HepG2 (cell line): ENCODE measurements around the gene TAF1D. TPM values are rescaled to one million over a fixed set of nuclear protein-coding genes. Genes with fewer than 3 reads are reported as not detected.

ENCODE experiments used
- ATAC-seq: fragments of 200-7000 bp; cut with Tn5 transposase; 3 replicates; pipeline ENCODE4 v1.9.1; 2020; ENCODE audit warnings: mild to moderate bottlenecking, moderate library complexity
- BruUV-seq: library from RNA; stranded (reverse); fragments of 400-500 nt; replicated peaks from 2 replicates; lab custom pipeline; 2021; lab: Mats Ljungman, UMichigan
- CTCF ChIA-PET: fragments of 300-600 bp; formaldehyde crosslinking; extraction: SDS; loops from one replicate; lab custom pipeline; 2021; ENCODE audit warnings: low total read pairs, inconsistent platforms, low intra/inter-chr PET ratio; lab: Yijun Ruan, JAX
- POLR2A ChIA-PET: fragments of 350-600 bp; sonication (Branson Sonifier 250); formaldehyde crosslinking; loops from one replicate; lab custom pipeline; 2020; ENCODE audit warnings: antibody characterized with exemption, inconsistent platforms; lab: Yijun Ruan, JAX
- DNase-seq: peaks from one replicate; pipeline ENCODE4 v3.0.0-alpha.2; 2015; ENCODE audit warnings: low spot score
- FAIRE-seq: peaks from 3 replicates; lab custom pipeline; 2011; peaks lifted over from hg19 to GRCh38; lab: Jason Lieb, UNC
- H2AFZ ChIP-seq: one replicate; pipeline ENCODE4 v1.6.1; 2011; ENCODE audit warnings: low read length, inconsistent platforms
- H3K27ac ChIP-seq: fragments of 300-600 bp; 3 replicates; pipeline ENCODE4 v1.8.0; 2011; ENCODE audit warnings: mixed run types, mild to moderate bottlenecking, mixed read lengths, low read length, inconsistent platforms; ENCODE audit not compliant: insufficient read depth; ENCODE audit errors: extremely low read length
- H3K27me3 ChIP-seq, 2 experiments: fragments of 200-600 bp in 1 of 2; 2 replicates in 1 of 2; 3 replicates in 1 of 2; pipeline versions ENCODE4 v1.6.0 to v1.8.0; 2011; ENCODE audit warnings: low read length in 2 of 2, mild to moderate bottlenecking in 2 of 2, moderate library complexity in 2 of 2, inconsistent platforms in 1 of 2; ENCODE audit not compliant: insufficient read depth in 2 of 2, control insufficient read depth in 1 of 2
- H3K36me3 ChIP-seq, 2 experiments: fragments of 200-600 bp in 1 of 2; replicated peaks in 1 of 2; 2 replicates in 1 of 2; 3 replicates in 1 of 2; pipeline versions ENCODE4 v1.5.1 to v1.8.0; 2011; ENCODE audit warnings: low read length in 2 of 2, inconsistent platforms in 1 of 2; ENCODE audit not compliant: insufficient read depth in 2 of 2, control insufficient read depth in 1 of 2
- H3K4me1 ChIP-seq: 2 replicates; pipeline ENCODE4 v1.5.1; 2012; ENCODE audit warnings: low read length, inconsistent platforms; ENCODE audit not compliant: insufficient read depth
- H3K4me2 ChIP-seq: 2 replicates; pipeline ENCODE4 v1.6.0; 2011; ENCODE audit warnings: low read depth, low read length, inconsistent platforms
- H3K4me3 ChIP-seq, 3 experiments: fragments of 200-600 bp in 1 of 3; sonication (generic), shearing (Covaris generic) in 1 of 3; replicated peaks in 1 of 3; 2 replicates each; pipeline ENCODE4 v1.5.1; 2011 to 2016; ENCODE audit warnings: low read length in 3 of 3, inconsistent platforms in 2 of 3, low read depth in 2 of 3, mild to moderate bottlenecking in 2 of 3, control low read depth in 1 of 3, mixed read lengths in 1 of 3; ENCODE audit not compliant: insufficient read depth in 1 of 3
- H3K79me2 ChIP-seq: one replicate; pipeline ENCODE4 v1.6.1; 2011; ENCODE audit warnings: low read length, inconsistent platforms; ENCODE audit not compliant: insufficient read depth
- H3K9ac ChIP-seq: 2 replicates; pipeline ENCODE4 v1.6.0; 2011; ENCODE audit warnings: mild to moderate bottlenecking, low read depth, low read length, inconsistent platforms; ENCODE audit not compliant: insufficient read depth
- H3K9me3 ChIP-seq: 2 replicates; pipeline ENCODE4 v1.5.1; 2012; ENCODE audit warnings: mild to moderate bottlenecking, low read length
- H4K20me1 ChIP-seq: 2 replicates; pipeline ENCODE4 v1.6.0; 2011; ENCODE audit warnings: inconsistent platforms, mild to moderate bottlenecking, low read length, moderate library complexity; ENCODE audit not compliant: insufficient read depth
- BORCS8-MEF2B ChIP-seq: sonication (generic); formaldehyde crosslinking; IDR thresholded peaks from 2 replicates; pipeline ENCODE4 v1.8.0; 2022; ENCODE audit warnings: mild to moderate bottlenecking, missing genetic modification reagents
- GPN1 ChIP-seq: sonication (generic); formaldehyde crosslinking; IDR thresholded peaks from 2 replicates; pipeline ENCODE4 v1.5.1; 2020; ENCODE audit warnings: missing genetic modification reagents, borderline replicate concordance
- HBP1 ChIP-seq: IDR thresholded peaks from 2 replicates; pipeline ENCODE4 v1.6.1; 2016; ENCODE audit warnings: low read depth, control low read depth
- ZNF251 ChIP-seq: sonication (generic); formaldehyde crosslinking; IDR thresholded peaks from 2 replicates; pipeline ENCODE4 v1.9.0; 2021; ENCODE audit warnings: mild to moderate bottlenecking, missing genetic modification reagents
- ZNF614 ChIP-seq: IDR thresholded peaks from 2 replicates; pipeline ENCODE4 v1.6.1; 2018; ENCODE audit warnings: missing biosample characterization, missing genetic modification reagents, inconsistent platforms, borderline replicate concordance
- ZNF709 ChIP-seq: sonication (generic); formaldehyde crosslinking; IDR thresholded peaks from 2 replicates; pipeline ENCODE4 v1.5.0; 2020; ENCODE audit warnings: mild to moderate bottlenecking, missing genetic modification reagents
- WGBS: methylation state at CpG from one replicate; pipeline ENCODE4 v1.1.6; 2017; ENCODE audit warnings: low lambda C conversion rate; 5-methylcytosine and 5-hydroxymethylcytosine counted together
- in situ Hi-C: cut with HindIII; loops from 2 replicates; pipeline ENCODE4 v1.10.0; 2017; ENCODE audit warnings: low pct_unique_long_range_greater_than_20kb; ENCODE audit not compliant: extremely low pct_ligation_motif_present
- intact Hi-C: fragments of 100-400 bp; cut with micrococcal nuclease; formaldehyde crosslinking; loops from one replicate; pipeline ENCODE4 v1.10.0; 2022; ENCODE audit not compliant: unreplicated experiment
- polyA plus RNA-seq, 8 experiments: library from polyadenylated mRNA; depleted of rRNA in 3 of 8; stranded (reverse) in 7 of 8; unstranded in 1 of 8; fragments of >200 nt; fragmentation: Illumina TruSeq in 4 of 8; extraction: Trizol in 4 of 8; gene quantifications; 2 replicates each; pipeline versions ENCODE4 v1.2.1 to v1.2.3, GENCODE V29; 2011 to 2016; ENCODE audit warnings: low read depth in 4 of 8, missing spikeins in 1 of 8, mixed read lengths in 1 of 8; ENCODE audit not compliant: insufficient read depth in 1 of 8
- total RNA-seq, 5 experiments: library from RNA; depleted of rRNA; stranded (reverse); fragments of >200 nt; fragmentation: Illumina TruSeq; extraction: Trizol; gene quantifications; 2 replicates each; pipeline ENCODE4 v1.2.3, GENCODE V29; 2016; ENCODE audit warnings: low read depth in 1 of 5

The TAF1D gene
- total and polyA plus RNA-seq, 2 of the 13 experiments (the other 11 are each of a cell fraction or from before 2014, with no cell fraction given), result 132 to 207 TPM

GRCh38 chr11:93757301-93757700, 16.0 kb upstream of the TAF1D start:
- BruUV-seq, result no TSS peak

DNA sequence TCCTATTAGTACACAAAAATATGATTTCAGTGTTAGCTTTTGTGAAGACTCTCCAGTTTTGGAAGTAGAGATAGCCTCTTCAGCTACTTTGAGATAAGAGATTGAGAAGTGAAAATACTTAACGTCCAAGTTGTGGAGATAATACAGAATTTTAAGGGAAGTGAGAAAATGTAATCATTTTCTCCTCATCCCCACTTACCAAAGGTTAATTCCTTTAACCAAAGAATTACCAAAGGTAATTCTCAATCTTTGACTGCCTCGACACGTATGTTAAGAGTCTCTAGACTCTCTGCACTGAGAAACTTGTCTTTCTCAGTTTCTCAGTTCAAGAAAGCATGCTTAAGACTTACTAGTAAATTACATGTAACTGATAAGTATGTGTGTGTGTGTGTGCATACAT, 15.5 kb upstream of the TAF1D start:
- Histone ChIP-seq H3K36me3 (peaks cover 8 to 37% of the 10 kb centered on the region in 2 experiments), H3K27me3 (no peaks in the 10 kb centered on the region; a peak in 1 of 5 replicates), H2AFZ (no peak overlapping the region), H3K79me2 (no peaks in the 10 kb centered on the region), H4K20me1 (no peaks in the 10 kb centered on the region), H3K9ac (no peak overlapping the region), H3K4me2 (no peak overlapping the region), H3K9me3 (no peaks in the 10 kb centered on the region), H3K4me1 (no peaks in the 10 kb centered on the region), H3K4me3 (no peak overlapping the region)
- 92% methylated on average over 3 of the region's 3 CpGs for WGBS
- no peak for ATAC-seq
- CTCF ChIA-PET, result no interaction called here
- POLR2A ChIA-PET, result interaction anchor here (1.0 kb wide), 1 partner anchor 15 kb away, joined by 4 read pairs; the partner anchor contains the start of genes C11orf54 and TAF1D
- intact Hi-C loops, result no loop called here
- no TSS peak for BruUV-seq
- TF ChIP-seq ZNF614 (CRISPR knock-in tag), result no peak
- TF ChIP-seq GPN1, result no peak
- no peak for TF ChIP-seq BORCS8-MEF2B (CRISPR knock-in tag)
- no peak for TF ChIP-seq ZNF251 (CRISPR knock-in tag)
- TF ChIP-seq, all 625 proteins: peak for 0
- FAIRE-seq (no peak), DNase-seq (no peak)
- in situ Hi-C loops, result no loop called here
- H3K27ac ChIP-seq, result no peak overlapping the region

More at GRCh38 chr11:93757301-93757700, 16.0 kb upstream of the TAF1D start:
- DNase-seq (no peak), ATAC-seq (no peak)
- no peak overlapping the region for H3K4me2 ChIP-seq
- H3K4me1 ChIP-seq, result no peaks in the 10 kb centered on the region
- no peaks in the 10 kb centered on the region for H3K79me2 ChIP-seq
- intact Hi-C loops, result no loop called here
- H3K4me3 ChIP-seq, result no peak overlapping the region
- 93% methylated on average over 3 of the region's 3 CpGs for WGBS
- H4K20me1 ChIP-seq, result no peaks in the 10 kb centered on the region
- no peak for TF ChIP-seq ZNF709
- TF ChIP-seq HBP1 (CRISPR knock-in tag), result no peak
- TF ChIP-seq, all 625 proteins: peak for 0
- FAIRE-seq, result no peak
- peaks cover 9 to 42% of the 10 kb centered on the region in 2 experiments for H3K36me3 ChIP-seq
- no peak overlapping the region for H3K9ac ChIP-seq
- H3K27ac ChIP-seq, result no peak overlapping the region
- no peaks in the 10 kb centered on the region for H3K9me3 ChIP-seq
- ChIA-PET CTCF (no interaction called here), POLR2A (no interaction called here)
- in situ Hi-C loops, result no loop called here
- H3K27me3 ChIP-seq, result no peaks in the 10 kb centered on the region; a peak in 1 of 5 replicates
- no peak overlapping the region for H2AFZ ChIP-seq
